ENCODE results near the gene ITCH.
"Not testable (repeated sequence)": the region's sequence is repeated elsewhere in the genome, so short reads cannot be mapped to it uniquely, and the experiment has no call there.

The ITCH gene

GRCh38 chr20:34514897-34515483, 151.9 kb downstream of the ITCH start:
- FAIRE-seq = no peak

- FAIRE-seq = no peak
Observed at GRCh38 chr20:34515484-34516246, 152.6 kb downstream of the ITCH start.

GRCh38 chr20:34516247-34517113, 153.4 kb downstream of the ITCH start, which contains the start of gene DYNLRB1:
TSS of gene DYNLRB1 (plus strand) at chr20:34516422. CDS start at chr20:34516459, 37 bp downstream.
- peak; percentile 62 for FAIRE-seq

- no peak for FAIRE-seq
Observed at GRCh38 chr20:34517114-34517505, 154.0 kb downstream of the ITCH start.

GRCh38 chr20:34518863-34519262, 155.8 kb downstream of the ITCH start:
- FAIRE-seq = not testable (repeated sequence)

GRCh38 chr20:34519841-34520240, 156.8 kb downstream of the ITCH start:
- not testable (repeated sequence) for FAIRE-seq

GRCh38 chr20:34522969-34523871, 160.1 kb downstream of the ITCH start:
- no peak for FAIRE-seq

GRCh38 chr20:34524426-34524825, 161.4 kb downstream of the ITCH start:
- FAIRE-seq = no peak

- FAIRE-seq = no peak
Observed at GRCh38 chr20:34525342-34525708, 162.3 kb downstream of the ITCH start.

GRCh38 chr20:34525709-34526416, 162.8 kb downstream of the ITCH start:
- FAIRE-seq = no peak

GRCh38 chr20:34526466-34526865, 163.4 kb downstream of the ITCH start:
- no peak for FAIRE-seq

- no peak for FAIRE-seq
Observed at GRCh38 chr20:34527016-34527415, 163.9 kb downstream of the ITCH start.

GRCh38 chr20:34528921-34529297, 165.8 kb downstream of the ITCH start:
- FAIRE-seq = no peak

- FAIRE-seq = no peak
Observed at GRCh38 chr20:34529742-34530141, 166.7 kb downstream of the ITCH start.

- no peak for FAIRE-seq
Observed at GRCh38 chr20:34530342-34530741, 167.3 kb downstream of the ITCH start.

- no peak for FAIRE-seq
Observed at GRCh38 chr20:34531608-34532265, 168.7 kb downstream of the ITCH start.

GRCh38 chr20:34532320-34532719, 169.2 kb downstream of the ITCH start:
- no peak for FAIRE-seq

GRCh38 chr20:34532756-34533155, 169.7 kb downstream of the ITCH start:
- no peak for FAIRE-seq

GRCh38 chr20:34534391-34535165, 171.5 kb downstream of the ITCH start:
- no peak for FAIRE-seq

- no peak for FAIRE-seq
Observed at GRCh38 chr20:34535301-34535840, 172.3 kb downstream of the ITCH start.
